ENCODE measurements around the gene AADACL4.

- TF ChIP-seq, protein P1, sequence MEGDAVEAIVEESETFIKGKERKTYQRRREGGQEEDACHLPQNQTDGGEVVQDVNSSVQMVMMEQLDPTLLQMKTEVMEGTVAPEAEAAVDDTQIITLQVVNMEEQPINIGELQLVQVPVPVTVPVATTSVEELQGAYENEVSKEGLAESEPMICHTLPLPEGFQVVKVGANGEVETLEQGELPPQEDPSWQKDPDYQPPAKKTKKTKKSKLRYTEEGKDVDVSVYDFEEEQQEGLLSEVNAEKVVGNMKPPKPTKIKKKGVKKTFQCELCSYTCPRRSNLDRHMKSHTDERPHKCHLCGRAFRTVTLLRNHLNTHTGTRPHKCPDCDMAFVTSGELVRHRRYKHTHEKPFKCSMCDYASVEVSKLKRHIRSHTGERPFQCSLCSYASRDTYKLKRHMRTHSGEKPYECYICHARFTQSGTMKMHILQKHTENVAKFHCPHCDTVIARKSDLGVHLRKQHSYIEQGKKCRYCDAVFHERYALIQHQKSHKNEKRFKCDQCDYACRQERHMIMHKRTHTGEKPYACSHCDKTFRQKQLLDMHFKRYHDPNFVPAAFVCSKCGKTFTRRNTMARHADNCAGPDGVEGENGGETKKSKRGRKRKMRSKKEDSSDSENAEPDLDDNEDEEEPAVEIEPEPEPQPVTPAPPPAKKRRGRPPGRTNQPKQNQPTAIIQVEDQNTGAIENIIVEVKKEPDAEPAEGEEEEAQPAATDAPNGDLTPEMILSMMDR (IDR thresholded peaks at IDR 0.05): peak; percentile 27
- TF ChIP-seq EZH2 (IDR thresholded peaks at IDR 0.05; ENCODE audit: borderline replicate concordance, insufficient read depth, low read depth, low read length, poor library complexity, severe bottlenecking): no peak
Observed at GRCh38 chr1:12600880-12601633, 42.8 kb upstream of the AADACL4 start.

Measured in B cell (primary cell).